ENCODE results near the gene EFCAB5. TPM values are rescaled to one million over a fixed set of nuclear protein-coding genes. Genes with fewer than 3 reads are reported as not detected.
A peak's percentile ranks its signal among the peaks of the same experiment; 100 is the strongest.

EFCAB5 gene
- total and polyA plus RNA-seq, 10 of the 15 experiments (the other 5 are each of a cell fraction or from before 2014, with no cell fraction given): 0.39 to 2.6 (median 1.0) TPM

DNA sequence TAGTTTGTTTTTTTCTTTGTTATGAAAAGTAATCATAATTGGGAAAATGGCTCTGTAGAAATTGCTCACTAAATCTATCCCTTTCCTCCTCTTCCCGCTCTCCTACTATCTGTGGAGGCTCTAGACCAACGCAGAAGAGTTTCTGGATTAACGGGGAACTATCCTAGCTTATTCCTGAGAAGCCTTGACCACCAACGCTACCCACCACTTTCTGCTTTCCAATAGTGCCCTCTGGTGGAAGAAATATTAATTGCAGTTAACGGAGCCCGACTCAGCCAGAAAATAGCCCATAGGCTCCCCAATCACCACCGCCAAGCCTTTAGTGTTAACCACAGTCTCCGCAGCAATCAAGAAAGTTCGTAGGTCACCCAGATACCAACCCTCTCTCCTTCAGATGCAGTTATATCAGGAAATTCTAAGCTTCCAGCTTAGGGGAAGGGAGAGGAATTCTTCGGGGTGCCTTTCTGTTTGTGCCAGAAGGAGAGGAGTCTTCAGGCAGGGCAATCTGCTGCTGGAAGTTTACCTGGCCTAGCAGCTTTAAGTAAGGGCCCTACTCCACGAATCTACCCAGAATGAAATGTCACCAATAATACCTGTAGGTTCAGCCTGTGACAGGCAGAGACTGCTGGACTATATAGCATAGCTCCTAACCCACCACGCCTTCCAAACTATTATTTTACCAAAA lies 152.2 kb downstream of the EFCAB5 start (continued):
- no peak for TF ChIP-seq BMI1 (IDR thresholded peaks at IDR 0.05; ENCODE audit: borderline replicate concordance)
- no peak for TF ChIP-seq ZNF217 (IDR thresholded peaks at IDR 0.05)
- TF ChIP-seq CREM (IDR thresholded peaks at IDR 0.05; ENCODE audit: low read depth): no peak
- TF ChIP-seq SREBF1 (IDR thresholded peaks at IDR 0.05; ENCODE audit: low read length): no peak
- TF ChIP-seq KAT2A (conservative IDR thresholded peaks at IDR 0.05; ENCODE audit: control insufficient read depth, low read depth, low read length): no peak
- TF ChIP-seq, protein P1, sequence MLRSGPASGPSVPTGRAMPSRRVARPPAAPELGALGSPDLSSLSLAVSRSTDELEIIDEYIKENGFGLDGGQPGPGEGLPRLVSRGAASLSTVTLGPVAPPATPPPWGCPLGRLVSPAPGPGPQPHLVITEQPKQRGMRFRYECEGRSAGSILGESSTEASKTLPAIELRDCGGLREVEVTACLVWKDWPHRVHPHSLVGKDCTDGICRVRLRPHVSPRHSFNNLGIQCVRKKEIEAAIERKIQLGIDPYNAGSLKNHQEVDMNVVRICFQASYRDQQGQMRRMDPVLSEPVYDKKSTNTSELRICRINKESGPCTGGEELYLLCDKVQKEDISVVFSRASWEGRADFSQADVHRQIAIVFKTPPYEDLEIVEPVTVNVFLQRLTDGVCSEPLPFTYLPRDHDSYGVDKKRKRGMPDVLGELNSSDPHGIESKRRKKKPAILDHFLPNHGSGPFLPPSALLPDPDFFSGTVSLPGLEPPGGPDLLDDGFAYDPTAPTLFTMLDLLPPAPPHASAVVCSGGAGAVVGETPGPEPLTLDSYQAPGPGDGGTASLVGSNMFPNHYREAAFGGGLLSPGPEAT (IDR thresholded peaks at IDR 0.05; ENCODE audit: low read depth): no peak
- TF ChIP-seq, protein P2, sequence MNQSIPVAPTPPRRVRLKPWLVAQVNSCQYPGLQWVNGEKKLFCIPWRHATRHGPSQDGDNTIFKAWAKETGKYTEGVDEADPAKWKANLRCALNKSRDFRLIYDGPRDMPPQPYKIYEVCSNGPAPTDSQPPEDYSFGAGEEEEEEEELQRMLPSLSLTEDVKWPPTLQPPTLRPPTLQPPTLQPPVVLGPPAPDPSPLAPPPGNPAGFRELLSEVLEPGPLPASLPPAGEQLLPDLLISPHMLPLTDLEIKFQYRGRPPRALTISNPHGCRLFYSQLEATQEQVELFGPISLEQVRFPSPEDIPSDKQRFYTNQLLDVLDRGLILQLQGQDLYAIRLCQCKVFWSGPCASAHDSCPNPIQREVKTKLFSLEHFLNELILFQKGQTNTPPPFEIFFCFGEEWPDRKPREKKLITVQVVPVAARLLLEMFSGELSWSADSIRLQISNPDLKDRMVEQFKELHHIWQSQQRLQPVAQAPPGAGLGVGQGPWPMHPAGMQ (IDR thresholded peaks at IDR 0.05; ENCODE audit: borderline replicate concordance): no peak
- no peak for TF ChIP-seq ZNF384 (IDR thresholded peaks at IDR 0.05; ENCODE audit: borderline replicate concordance, low read depth, low read length)
- TF ChIP-seq HDAC6 (IDR thresholded peaks at IDR 0.05; ENCODE audit: unreplicated experiment): no peak
- TF ChIP-seq ZSCAN29 (IDR thresholded peaks at IDR 0.05): no peak
- no peak for TF ChIP-seq NBN (IDR thresholded peaks at IDR 0.05)
- TF ChIP-seq NFYB (IDR thresholded peaks at IDR 0.05; ENCODE audit: insufficient read depth, low read depth, low read length): no peak
- no peak for TF ChIP-seq ZBED1 (IDR thresholded peaks at IDR 0.05; ENCODE audit: borderline replicate concordance)
- TF ChIP-seq LARP7 (IDR thresholded peaks at IDR 0.05): no peak
- TF ChIP-seq CHD4 (IDR thresholded peaks at IDR 0.05): no peak
- TF ChIP-seq MYC (IDR thresholded peaks at IDR 0.05; ENCODE audit: insufficient read depth, insufficient read length, insufficient replicate concordance, low read length, severe bottlenecking): no peak
- no peak for TF ChIP-seq KLF5 (IDR thresholded peaks at IDR 0.05; ENCODE audit: partially characterized antibody)
- TF ChIP-seq RAD21 (IDR thresholded peaks at IDR 0.05; ENCODE audit: insufficient read depth, low read depth, low read length): peak; percentile 88
- no peak for TF ChIP-seq MYB (IDR thresholded peaks at IDR 0.05; ENCODE audit: borderline replicate concordance, low read depth, low read length)
- TF ChIP-seq, protein P3, sequence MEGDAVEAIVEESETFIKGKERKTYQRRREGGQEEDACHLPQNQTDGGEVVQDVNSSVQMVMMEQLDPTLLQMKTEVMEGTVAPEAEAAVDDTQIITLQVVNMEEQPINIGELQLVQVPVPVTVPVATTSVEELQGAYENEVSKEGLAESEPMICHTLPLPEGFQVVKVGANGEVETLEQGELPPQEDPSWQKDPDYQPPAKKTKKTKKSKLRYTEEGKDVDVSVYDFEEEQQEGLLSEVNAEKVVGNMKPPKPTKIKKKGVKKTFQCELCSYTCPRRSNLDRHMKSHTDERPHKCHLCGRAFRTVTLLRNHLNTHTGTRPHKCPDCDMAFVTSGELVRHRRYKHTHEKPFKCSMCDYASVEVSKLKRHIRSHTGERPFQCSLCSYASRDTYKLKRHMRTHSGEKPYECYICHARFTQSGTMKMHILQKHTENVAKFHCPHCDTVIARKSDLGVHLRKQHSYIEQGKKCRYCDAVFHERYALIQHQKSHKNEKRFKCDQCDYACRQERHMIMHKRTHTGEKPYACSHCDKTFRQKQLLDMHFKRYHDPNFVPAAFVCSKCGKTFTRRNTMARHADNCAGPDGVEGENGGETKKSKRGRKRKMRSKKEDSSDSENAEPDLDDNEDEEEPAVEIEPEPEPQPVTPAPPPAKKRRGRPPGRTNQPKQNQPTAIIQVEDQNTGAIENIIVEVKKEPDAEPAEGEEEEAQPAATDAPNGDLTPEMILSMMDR (IDR thresholded peaks at IDR 0.05 in 2 of 3, conservative IDR thresholded peaks at IDR 0.05 in 1 of 3; ENCODE audit: control insufficient read depth in 2 of 3, extremely low read depth in 1 of 3, insufficient read depth in 1 of 3, low read depth in 3 of 3, low read length in 3 of 3): peak; percentile 63 to 82 (median 70); a peak in 5 of 6 replicates
- TF ChIP-seq CBX3 (IDR thresholded peaks at IDR 0.05; ENCODE audit: borderline replicate concordance, low read depth): no peak
- no peak for TF ChIP-seq GABPA (IDR thresholded peaks at IDR 0.05; ENCODE audit: low read depth)
- no peak for TF ChIP-seq NR2C1 (IDR thresholded peaks at IDR 0.05)
- TF ChIP-seq STAT1 (conservative IDR thresholded peaks at IDR 0.05): no peak

Measured in GM12878 (cell line).